Inflammatory macrophage treated with lipopolysaccharide for 4 hours (primary cell): ENCODE data around the gene TIMM10B.
A peak's percentile ranks its signal among the peaks of the same experiment; 100 is the strongest.

Experiments used
- DNase-seq: peaks from one replicate; pipeline ENCODE4 v3.0.0-alpha.2; 2020

TIMM10B gene

DNA sequence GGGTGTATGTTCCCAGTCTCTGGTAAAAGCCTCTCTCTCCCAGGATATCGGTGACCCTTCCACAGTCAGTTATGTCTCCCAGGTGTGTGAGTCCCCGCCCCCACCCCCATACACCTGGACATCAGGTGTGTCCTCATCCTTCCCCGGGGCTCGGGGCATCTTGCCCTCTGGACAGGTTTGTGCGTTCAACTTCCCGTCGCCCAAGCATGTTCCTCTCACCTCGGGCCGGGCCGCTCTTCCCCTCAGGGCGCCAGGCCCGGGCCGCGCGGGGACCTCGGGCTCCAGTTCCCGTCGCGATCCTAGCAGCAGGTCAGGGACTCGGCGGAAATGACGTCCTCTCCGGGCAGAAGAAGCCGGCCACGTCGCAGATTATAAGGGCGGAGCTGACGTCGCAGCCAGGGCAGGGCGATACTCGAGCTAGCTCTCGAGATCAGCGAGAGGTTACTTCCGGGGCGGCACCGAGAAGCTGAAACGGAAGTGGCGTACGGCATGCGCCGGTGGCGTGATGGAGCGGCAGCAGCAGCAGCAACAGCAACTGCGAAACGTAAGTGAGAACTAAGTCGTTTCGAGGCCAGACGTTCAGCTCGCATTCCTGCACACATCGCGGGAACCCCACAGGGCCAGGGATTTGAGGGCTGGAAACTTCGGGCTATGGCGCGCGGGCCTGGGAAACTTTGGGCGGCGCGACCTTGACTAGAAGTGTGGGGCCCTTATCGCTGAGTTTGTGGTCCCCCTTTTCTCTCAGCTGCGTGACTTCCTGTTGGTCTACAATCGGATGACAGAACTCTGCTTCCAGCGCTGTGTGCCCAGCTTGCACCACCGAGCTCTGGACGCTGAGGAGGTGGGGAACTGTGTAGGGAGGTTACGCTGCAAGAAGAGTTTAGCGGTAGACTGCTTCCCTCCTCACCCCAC, at the start of gene TIMM10B, which contains the start of gene ARFIP2:
TIMM10B (plus strand) TSS at position 490 of the 912 bp plus-strand sequence; CDS start at position 506, 16 bp downstream.
ARFIP2 (minus strand) TSS at position 320 of the 912 bp plus-strand sequence. CDS start 910 bp downstream, outside the sequence.
- DNase-seq, result peak; percentile 100

DNA sequence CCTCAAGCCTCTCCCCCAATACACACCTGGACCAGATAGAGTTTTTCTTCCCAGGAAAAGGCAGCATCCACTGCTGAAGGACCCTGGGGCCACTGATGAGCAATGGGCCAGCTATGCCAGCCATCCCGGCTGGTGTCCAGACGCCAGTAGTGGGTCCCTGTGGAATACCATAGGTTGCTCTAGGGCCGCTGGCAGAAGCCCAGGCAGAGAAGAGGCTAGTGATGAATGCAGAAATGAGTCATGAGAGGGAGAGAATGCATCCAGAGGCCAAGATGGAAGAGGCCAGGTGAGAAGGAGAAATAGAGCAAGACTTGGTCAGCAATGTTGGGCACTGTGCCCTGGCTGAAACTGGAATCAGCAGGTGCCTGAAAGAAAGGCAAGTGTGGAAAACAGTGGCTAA, 49.4 kb upstream of the TIMM10B start:
- DNase-seq, result no peak

GRCh38 chr11:6433998-6434660, 47.2 kb upstream of the TIMM10B start:
- no peak for DNase-seq

DNA sequence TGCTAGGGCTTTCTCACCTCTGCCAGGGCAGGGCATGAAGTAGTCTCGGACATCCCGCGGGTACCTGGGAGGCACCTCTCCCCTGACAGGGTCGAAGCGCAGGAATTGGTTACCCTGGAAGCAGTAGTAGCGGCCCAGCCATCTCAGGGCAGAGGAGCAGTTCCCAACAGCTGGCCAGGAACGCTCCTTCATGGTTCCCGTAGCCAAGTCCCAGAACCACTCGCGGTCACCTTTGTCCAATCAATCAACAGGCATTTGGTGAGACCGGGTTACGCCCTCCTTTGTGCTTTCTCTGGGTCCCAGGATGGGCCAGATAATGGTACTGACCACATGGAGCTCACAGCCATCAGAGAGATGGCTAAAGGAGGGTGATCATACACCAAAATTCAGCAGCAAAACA, 43.9 kb upstream of the TIMM10B start:
- DNase-seq, result no peak

DNA sequence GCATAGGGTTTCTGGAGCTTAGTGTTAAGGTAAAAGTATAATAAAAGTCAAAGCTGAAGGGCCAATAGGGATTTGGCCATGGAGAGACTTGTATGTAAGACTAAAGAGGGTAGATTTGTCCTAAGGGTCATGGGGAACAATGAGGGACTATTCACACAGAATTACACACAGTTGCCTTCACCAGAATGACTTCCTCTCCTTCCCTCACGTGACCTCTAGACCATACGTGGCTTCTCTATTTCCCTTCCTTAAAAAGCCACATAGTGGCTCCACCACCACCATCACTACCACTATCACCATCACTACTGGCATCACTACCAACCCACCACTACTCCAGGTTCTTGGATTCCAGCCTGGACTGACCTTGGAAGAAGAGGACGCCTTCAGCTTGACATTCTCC, 43.3 kb upstream of the TIMM10B start:
- DNase-seq, result peak; percentile 79

- DNase-seq, result peak; percentile 75
Observed at GRCh38 chr11:6438979-6439571, 42.2 kb upstream of the TIMM10B start.

DNA sequence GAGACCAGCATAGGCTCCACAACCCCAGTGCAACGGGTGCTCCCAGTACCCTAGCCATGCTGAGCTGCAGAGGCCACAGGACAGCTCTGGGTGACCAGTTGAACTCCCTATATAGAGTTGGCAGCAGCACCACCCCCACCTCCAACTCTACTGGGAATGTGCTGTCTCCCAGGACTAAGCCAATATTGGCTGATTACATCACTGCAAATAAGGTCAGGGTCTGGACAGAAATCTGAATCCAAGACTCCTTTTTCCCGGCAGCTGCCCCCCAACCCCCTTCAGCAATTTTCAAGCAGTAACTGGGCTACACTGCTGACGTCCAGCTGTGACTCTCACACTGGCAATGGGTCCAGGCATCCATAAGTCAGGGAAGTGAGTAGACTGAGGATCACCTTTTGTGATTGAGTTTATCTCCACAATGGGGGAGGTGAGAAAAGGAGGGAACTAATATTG, 40.4 kb upstream of the TIMM10B start, which contains the start of gene HPX:
HPX (minus strand) TSS at position 82 of the 453 bp plus-strand sequence; CDS start at position 58, 24 bp downstream.
- no peak for DNase-seq

DNA sequence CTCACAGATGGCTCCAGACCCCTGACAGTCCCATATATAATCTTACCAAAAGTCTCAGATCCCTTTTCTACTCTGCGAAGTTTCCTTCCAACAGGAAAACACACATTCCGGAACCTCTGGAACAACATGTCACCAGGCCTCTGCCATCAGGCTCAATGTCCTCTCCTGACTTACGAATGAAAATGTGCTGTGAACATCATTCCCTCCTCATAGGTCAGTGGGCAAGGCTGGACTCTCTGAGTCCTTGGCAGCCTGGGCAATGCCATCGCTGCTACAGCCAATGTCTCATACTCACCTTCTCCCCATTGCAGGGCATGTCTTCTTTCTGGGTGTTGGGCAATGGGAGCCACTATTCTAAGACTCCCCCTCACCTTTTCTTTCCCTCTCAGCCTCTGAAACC, 38.9 kb upstream of the TIMM10B start:
- DNase-seq, result no peak

- DNase-seq, result peak; percentile 53
Observed at GRCh38 chr11:6443269-6444003, 37.9 kb upstream of the TIMM10B start.

DNA sequence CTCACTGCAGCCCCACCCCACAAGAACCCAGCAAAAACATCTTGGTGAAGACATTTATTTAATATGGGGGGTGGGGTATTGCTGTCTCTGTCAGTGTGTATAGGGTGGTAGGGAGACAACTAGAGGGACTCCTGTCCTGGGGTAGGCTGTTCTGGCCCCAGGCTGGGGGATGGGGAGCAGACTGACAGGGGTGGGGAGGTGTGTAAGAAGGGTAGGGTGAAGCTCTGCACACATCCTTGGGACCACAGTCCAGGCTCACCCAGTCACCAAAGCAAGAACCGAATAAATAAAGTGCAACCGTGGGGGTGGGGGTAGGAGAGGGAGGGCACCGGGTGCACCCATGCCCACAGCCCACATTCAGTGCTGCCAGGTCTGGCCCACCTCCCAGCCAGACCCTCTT, 32.7 kb upstream of the TIMM10B start:
- DNase-seq, result no peak

DNA sequence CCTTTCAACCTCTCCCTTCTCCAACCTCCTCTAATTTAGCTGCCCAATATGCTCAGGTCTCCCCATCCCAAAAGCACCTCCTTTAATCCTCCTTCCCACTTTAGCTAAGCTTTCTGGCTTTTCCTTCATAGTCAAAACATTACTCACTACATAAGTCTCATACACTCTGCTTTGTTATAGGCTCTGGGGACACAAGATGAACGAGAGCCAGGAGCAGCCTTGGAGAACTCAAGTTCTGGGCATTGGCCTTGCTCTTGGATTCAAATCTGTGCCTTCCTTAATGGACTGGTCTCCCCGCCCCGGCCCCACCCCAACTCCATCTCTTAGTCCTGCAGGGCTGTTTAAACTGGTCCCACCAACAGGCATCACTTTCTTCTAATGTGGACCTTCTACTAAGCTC, 29.1 kb upstream of the TIMM10B start:
- no peak for DNase-seq

- DNase-seq, result no peak
Observed at GRCh38 chr11:6453152-6453551, 28.1 kb upstream of the TIMM10B start.

DNA sequence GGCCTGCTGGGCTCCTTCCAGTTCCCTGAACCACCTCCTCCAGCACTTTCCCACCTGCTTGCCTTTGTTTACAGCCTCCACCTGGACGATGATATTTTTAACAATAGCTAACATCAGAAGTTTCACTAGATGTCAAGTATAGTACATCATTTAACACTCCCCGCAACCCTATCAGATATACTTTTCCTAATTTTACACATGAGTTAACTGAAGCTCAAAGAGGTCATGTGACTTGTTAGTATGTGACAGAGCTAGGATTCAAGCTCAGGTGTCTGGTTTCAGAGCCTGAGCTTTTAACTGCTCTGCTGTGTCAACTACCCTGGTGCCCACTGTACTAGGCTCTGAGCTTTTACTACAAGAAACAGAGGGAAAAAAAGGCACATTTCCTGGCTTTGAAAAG, 26.2 kb upstream of the TIMM10B start:
- no peak for DNase-seq

DNA sequence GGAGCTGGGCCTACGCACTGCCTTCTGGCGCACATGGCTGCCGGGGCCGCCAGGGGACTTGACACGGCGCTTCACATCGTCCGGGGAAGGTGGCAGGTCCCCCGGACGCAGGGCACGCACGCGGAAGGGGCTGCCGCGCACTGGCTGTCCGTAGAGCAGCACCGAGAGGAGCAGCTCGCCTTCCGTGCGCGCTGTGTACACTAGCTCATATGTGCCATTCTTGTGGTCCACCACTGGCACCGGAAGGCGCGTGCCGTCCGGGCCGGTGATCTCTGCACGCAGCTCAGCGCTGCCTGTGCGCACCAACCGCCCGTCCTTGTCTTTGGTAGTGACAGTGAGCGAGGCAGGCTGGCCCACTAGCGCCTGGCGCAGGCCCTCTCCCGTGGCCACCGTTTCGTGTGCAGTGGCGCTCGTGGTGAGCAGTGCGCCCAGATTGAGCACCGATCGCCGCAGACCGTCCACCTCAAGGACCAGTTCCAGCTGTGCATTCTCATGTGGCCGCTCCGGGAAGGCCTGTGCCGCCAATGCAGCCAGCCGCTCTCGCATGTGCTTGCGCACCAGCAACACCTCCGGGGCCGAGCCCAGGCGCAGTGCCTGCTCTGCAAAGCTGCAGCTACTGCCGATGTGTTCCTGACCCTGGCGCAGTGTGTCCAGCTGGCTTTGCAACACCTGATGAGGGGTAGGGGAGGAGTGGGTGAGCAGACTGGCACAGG, 24.8 kb upstream of the TIMM10B start:
- DNase-seq, result no peak

DNA sequence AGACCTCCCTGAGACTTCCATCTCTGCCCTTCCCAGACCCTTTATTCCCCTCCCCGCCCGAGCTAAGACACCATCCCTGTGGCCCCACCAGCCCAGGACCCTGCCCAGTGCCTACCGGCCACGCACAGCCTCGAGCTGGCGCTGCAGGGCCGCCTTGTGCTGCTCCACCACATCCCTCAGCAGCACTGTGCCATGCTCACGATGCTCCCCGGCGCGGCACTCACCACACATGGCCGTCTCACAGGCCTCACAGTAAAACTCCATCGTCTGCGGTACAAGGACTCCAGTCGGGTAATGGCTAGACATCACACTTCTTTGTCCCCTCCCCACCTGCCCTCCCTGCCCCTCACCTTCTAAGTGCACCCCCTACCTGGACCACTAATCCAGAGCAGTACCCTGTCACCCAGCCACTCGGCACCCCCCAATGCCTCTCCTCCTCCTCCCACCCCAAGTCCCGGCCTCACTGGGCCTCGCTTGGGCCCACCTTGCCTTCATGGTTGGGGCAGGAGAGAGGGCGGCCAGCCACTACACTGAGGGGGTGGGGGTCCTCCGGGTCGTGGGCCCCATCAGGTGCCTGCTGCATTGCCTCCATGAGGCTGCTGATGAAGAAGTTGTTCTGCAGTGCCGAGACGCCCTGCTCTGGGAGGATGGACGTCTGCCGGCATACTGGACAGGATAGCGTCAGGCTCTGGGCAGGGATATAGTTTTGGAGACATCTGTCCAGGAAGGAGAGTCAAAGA, 23.6 kb upstream of the TIMM10B start:
- no peak for DNase-seq

GRCh38 chr11:6458352-6459098, 22.8 kb upstream of the TIMM10B start:
- DNase-seq, result no peak

- DNase-seq, result no peak
Observed at GRCh38 chr11:6459099-6459450, 22.2 kb upstream of the TIMM10B start.

GRCh38 chr11:6468712-6469495, 12.4 kb upstream of the TIMM10B start:
- DNase-seq, result peak; percentile 73

DNA sequence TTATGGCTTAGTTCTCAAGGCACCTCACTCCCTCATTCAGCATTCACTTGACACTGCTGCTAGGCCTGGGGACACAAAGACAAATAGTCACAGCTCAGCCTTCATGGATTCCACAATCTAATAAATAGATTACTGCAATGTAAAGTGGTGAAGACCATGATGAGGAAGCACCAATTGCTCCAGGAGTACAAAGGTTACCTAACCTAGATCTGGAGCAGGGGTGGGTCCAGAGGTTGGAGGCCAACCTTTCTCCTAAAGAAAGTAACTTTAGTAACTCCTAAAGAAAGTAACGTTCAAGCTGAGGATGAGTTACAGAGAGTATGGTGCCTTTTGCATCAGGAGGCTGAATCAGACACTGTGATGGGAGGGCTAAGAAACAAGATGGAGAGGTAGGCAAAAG, 11.7 kb upstream of the TIMM10B start:
- no peak for DNase-seq

DNA sequence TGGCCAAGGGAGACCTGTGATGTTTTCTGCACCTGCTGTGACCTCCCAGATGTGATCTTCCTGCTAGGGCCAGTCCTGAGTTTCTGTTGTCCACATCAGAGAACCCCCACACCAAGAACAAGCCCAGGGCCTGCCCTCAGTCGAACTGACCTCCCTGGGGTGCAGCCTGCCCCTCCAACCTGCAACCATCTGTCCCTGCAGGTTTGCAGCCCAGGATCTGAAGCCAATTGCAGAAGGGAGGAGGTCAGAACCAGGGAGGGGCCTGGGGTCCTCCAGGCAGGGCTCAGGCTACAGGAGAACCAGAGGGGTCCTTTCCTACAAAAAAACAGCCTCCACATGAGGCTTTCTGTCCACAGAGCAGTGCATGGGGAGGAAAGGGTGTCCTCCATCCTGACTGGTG, 8.4 kb upstream of the TIMM10B start:
- no peak for DNase-seq
